Gastroesophageal sphincter (tissue), 4 donors: ENCODE measurements around the gene ZNF358. TPM values are rescaled to one million over a fixed set of nuclear protein-coding genes. Genes with fewer than 3 reads are reported as not detected.

Source experiments
- ATAC-seq: fragments of 150-250 bp; one replicate; pipeline ENCODE4 v1.9.1; 2016; ENCODE audit warnings: mild to moderate bottlenecking, moderate library complexity
- H3K27ac ChIP-seq, 4 donors: fragments of 200-600 bp; sonication (generic) in 3 of 4; 1 replicate in 3 of 4; 2 replicates in 1 of 4; pipeline ENCODE4 v1.5.1; 2016 to 2019
- H3K27me3 ChIP-seq: fragments of 200-600 bp; sonication (generic); one replicate; pipeline ENCODE4 v1.5.1; 2019
- H3K36me3 ChIP-seq, 2 donors: fragments of 200-600 bp; sonication (generic); one replicate each; pipeline ENCODE4 v1.5.1; 2019; ENCODE audit warnings: control low read depth in 1 of 2
- H3K4me1 ChIP-seq, 3 donors: fragments of 200-600 bp; sonication (generic); 1 replicate in 2 of 3; 2 replicates in 1 of 3; pipeline ENCODE4 v1.5.1; 2016 to 2019; ENCODE audit warnings: control low read depth in 2 of 3
- H3K4me3 ChIP-seq, 2 donors: fragments of 200-600 bp; sonication (generic); one replicate each; pipeline ENCODE4 v1.5.1; 2019; ENCODE audit warnings: mild to moderate bottlenecking in 1 of 2, moderate library complexity in 1 of 2
- H3K9me3 ChIP-seq, 3 donors: fragments of 200-600 bp; sonication (generic); one replicate each; pipeline ENCODE4 v1.5.1; 2017 to 2019; ENCODE audit warnings: control low read depth in 2 of 3
- EP300 ChIP-seq: sonication (generic); formaldehyde crosslinking; IDR thresholded peaks from one replicate; pipeline ENCODE4 v1.6.1; 2017; ENCODE audit warnings: antibody characterized with exemption, mild to moderate bottlenecking
- POLR2A ChIP-seq, 2 donors: fragments of 450-650 bp; IDR thresholded peaks; one replicate each; pipeline ENCODE4 v1.6.1; 2017; ENCODE audit warnings: antibody characterized with exemption in 2 of 2, mild to moderate bottlenecking in 2 of 2, moderate library complexity in 1 of 2
- POLR2AphosphoS5 ChIP-seq: sonication (generic); formaldehyde crosslinking; IDR thresholded peaks from one replicate; pipeline ENCODE4 v1.6.1; 2017; ENCODE audit warnings: antibody characterized with exemption
- WGBS, 2 donors: methylation state at CpG; one replicate each; pipeline ENCODE4 v1.1.5; 2018; ENCODE audit warnings: low coverage in 1 of 2; 5-methylcytosine and 5-hydroxymethylcytosine counted together
- total RNA-seq, 4 donors: library from RNA; depleted of rRNA; stranded (reverse); fragments of >200 nt; gene quantifications; one replicate each; pipeline ENCODE4 v1.1.0, GENCODE V29; 2016
- TF ChIP-seq, protein P1 (sequence below), 4 experiments: fragments of 200-600 bp in 2 of 4; fragments of 450-650 bp in 2 of 4; sonication (generic) in 1 of 4; IDR thresholded peaks; one replicate each; pipeline ENCODE4 v1.5.1; 2017 to 2019; ENCODE audit warnings: antibody characterized with exemption in 4 of 4, mild to moderate bottlenecking in 2 of 4, moderate library complexity in 2 of 4

ZNF358 gene
- total RNA-seq, 4 donors from 2014 or later: 63.9 to 153 (median 98.7) TPM

DNA sequence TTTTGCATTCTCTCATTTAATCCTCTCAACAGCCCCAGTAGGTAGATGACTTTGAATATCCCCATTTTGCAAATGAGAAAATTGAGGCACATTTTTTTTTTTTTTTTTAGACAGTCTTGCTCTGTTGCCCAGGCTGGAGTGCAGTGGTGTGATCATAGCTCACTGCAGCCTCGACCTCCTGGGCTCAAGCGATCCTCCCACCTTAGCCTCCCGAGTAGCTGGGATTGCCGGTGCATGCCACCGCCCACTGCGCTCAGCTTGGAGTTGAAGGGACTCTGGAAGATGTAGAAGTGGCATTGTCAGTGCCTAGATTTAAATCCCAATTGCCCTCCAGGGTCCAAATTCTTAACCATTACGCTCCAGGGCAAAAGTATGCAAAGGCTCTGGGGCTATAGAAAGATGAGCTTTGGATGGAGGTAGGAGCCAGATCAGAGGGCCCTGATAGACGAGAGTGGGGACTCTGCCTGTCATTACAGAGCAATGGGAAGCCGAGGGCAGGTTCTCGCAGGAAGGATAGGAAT, 5.7 kb downstream of the ZNF358 start:
- Histone ChIP-seq H3K4me1 (peaks cover 3 to 45% (median 24%) of the 10 kb centered on the region in 3 donors), H3K27me3 (no peaks in the 10 kb centered on the region), H3K4me3 (peak overlapping the region; percentile 62 to 91), H3K36me3 (peaks cover 0 to 57% of the 10 kb centered on the region in 2 donors), H3K9me3 (no peaks in the 10 kb centered on the region), H3K27ac (peak overlapping the region in 3 of 4 donors; percentile 74 to 83 (median 78))
- TF ChIP-seq, protein P1, sequence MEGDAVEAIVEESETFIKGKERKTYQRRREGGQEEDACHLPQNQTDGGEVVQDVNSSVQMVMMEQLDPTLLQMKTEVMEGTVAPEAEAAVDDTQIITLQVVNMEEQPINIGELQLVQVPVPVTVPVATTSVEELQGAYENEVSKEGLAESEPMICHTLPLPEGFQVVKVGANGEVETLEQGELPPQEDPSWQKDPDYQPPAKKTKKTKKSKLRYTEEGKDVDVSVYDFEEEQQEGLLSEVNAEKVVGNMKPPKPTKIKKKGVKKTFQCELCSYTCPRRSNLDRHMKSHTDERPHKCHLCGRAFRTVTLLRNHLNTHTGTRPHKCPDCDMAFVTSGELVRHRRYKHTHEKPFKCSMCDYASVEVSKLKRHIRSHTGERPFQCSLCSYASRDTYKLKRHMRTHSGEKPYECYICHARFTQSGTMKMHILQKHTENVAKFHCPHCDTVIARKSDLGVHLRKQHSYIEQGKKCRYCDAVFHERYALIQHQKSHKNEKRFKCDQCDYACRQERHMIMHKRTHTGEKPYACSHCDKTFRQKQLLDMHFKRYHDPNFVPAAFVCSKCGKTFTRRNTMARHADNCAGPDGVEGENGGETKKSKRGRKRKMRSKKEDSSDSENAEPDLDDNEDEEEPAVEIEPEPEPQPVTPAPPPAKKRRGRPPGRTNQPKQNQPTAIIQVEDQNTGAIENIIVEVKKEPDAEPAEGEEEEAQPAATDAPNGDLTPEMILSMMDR (IDR thresholded peaks at IDR 0.05): no peak
- TF ChIP-seq EP300: no peak
- no peak for TF ChIP-seq POLR2AphosphoS5
- no peak for TF ChIP-seq POLR2A (IDR thresholded peaks at IDR 0.05)
- WGBS, 2 donors: 18 to 41% methylated on average over 5 to 6 of the region's 10 CpGs
- no peak for ATAC-seq

DNA sequence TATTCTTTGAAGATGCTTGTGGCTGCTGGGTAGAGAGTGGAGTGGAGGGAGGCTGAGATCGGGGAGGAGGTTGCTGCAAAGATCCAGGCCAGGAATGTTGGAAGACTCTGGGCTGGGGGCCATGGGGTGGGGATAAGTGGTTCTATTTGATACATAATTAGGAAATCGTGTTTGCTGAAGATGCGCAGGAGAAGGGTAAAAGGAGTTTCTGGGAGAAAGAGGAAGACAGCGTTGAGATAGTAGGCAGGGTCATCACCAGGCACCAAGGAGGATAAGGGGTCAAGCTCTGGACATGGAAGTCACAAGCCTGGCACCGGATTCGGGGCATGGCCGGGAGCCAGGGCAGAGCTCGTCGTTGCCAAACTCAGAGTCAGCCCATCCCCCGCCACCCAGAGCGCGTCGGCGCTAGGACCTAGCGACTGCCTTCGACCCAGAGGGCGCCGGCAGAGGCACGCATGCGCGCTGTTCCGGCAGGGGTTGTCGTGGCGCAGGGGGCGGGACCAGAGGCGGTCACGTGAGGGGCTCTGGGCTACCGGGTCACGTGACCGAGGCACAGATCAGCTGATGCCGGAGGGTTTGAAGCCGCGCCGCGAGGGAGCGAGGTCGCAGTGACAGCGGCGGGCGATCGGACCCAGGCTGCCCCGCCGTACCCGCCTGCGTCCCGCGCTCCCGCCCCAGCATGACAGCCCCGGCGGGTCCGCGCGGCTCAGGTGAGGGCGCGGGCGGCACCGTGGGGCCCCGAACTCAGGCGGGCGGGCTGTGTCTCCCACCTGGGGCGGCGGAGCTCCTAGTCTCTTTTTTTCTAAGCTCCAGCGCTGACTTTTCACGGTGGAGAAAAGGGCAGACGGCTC, 6.4 kb downstream of the ZNF358 start, which contains the start of gene MCOLN1:
TSS of gene MCOLN1 (plus strand) at position 553 of the 851 bp plus-strand sequence. CDS start at position 680, 127 bp downstream.
- peaks cover 3 to 38% (median 17%) of the 10 kb centered on the region in 3 donors for H3K4me1 ChIP-seq
- ATAC-seq: peak; percentile 95
- no peaks in the 10 kb centered on the region for H3K27me3 ChIP-seq
- WGBS, 2 donors: 0% methylated on average over 3 to 7 of the region's 65 CpGs
- H3K36me3 ChIP-seq: peaks cover 0 to 64% of the 10 kb centered on the region in 2 donors
- TF ChIP-seq POLR2A (IDR thresholded peaks at IDR 0.05): peak; percentile 68 to 87
- TF ChIP-seq, protein P1 (IDR thresholded peaks at IDR 0.05): peak in 2 of 4 experiments; percentile 5 to 22
- peak; percentile 83 for TF ChIP-seq POLR2AphosphoS5
- TF ChIP-seq EP300: no peak
- H3K27ac ChIP-seq: peak within 1 kb of the TSS; percentile 7 to 83 (median 76)
- H3K4me3 ChIP-seq: peak within 1 kb of the TSS; percentile 62 to 91
- H3K9me3 ChIP-seq: no peaks in the 10 kb centered on the region

DNA sequence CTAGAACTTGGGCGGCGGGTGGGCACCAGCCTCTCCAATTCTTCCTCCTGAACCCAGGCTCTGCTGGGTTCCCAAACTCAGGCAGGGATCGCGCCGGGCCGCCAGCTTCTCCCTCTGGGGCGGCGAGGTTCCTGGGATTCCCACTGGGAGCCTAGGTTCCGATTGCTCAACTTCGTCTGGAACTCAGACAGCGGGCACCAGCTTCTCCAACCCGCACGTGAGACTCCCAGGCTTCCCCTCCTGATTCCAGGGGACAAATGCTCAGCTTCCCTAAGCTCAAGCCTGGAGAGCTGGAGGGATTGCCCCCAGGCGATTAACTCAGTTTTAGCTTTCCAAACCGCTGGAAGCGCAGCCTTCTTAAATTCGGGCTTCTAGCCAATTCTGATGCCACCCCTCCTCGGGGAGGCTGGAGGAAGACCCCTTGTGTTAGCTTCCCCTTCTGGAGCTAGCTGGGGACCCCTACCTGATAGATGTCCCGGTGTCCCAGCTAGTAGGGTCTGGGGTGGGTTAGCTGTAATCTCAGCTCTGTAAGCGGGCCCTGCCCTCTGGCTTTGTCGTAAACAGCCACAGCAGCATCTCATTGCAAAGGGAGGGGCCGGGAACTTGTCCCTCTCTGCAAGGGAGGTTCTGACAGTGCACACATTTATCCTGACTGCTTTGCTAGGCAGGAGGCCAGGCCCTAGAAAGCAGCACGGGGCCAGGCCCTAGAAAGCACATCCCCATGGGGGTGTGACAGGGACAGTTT, 7.2 kb downstream of the ZNF358 start:
- WGBS, 2 donors: 0% methylated on average over 1 to 3 of the region's 23 CpGs
- Histone ChIP-seq H3K4me3 (peak overlapping the region; percentile 62 to 91), H3K4me1 (peaks cover 3 to 30% (median 15%) of the 10 kb centered on the region in 3 donors), H3K27ac (peak overlapping the region; percentile 7 to 83 (median 76)), H3K36me3 (peaks cover 0 to 66% of the 10 kb centered on the region in 2 donors), H3K27me3 (no peaks in the 10 kb centered on the region), H3K9me3 (no peaks in the 10 kb centered on the region)
- TF ChIP-seq EP300 (no peak), POLR2A (IDR thresholded peaks at IDR 0.05) (no peak), POLR2AphosphoS5 (no peak)
- TF ChIP-seq, protein P1 (IDR thresholded peaks at IDR 0.05): no peak
- ATAC-seq: peak; percentile 16

DNA sequence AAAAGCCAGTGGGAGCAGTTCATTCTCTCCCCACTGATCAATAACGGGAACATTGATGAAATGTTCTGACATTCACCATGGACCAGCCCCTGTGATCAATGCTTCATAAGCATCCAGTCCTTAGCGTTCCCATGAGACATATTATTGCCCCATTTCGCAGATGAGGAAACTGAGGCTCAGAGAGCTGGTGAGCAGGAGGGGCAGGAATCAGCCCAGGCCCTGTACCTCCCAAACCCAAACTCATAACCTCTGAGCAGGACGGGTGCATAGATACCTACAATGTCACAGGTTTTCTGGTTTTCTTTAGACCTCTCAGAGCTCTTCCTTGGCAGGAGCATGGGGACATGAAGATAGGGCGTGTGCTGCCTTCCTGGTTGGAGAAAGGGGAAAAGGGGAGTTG, 8.6 kb downstream of the ZNF358 start:
- no peak overlapping the region for H3K4me3 ChIP-seq
- TF ChIP-seq POLR2AphosphoS5: no peak
- TF ChIP-seq EP300: no peak
- TF ChIP-seq POLR2A (IDR thresholded peaks at IDR 0.05): no peak
- no peaks in the 10 kb centered on the region for H3K27me3 ChIP-seq
- H3K9me3 ChIP-seq: no peaks in the 10 kb centered on the region
- WGBS, 2 donors: 100% methylated on average over 1 to 2 of the region's 5 CpGs
- ATAC-seq: no peak
- H3K4me1 ChIP-seq: peaks cover 3 to 28% (median 15%) of the 10 kb centered on the region in 3 donors
- H3K36me3 ChIP-seq: peaks cover 0 to 72% of the 10 kb centered on the region in 2 donors
- H3K27ac ChIP-seq: no peak overlapping the region
